Adrenal gland (tissue), 5 donors: ENCODE data around the gene CAMK1.

ENCODE experiments used
- CTCF ChIP-seq, 6 experiments: fragments of 450-650 bp in 4 of 6; fragments of 200-600 bp in 2 of 6; sonication (generic) in 1 of 6; IDR thresholded peaks; 1 replicate in 5 of 6; 2 replicates in 1 of 6; pipeline versions ENCODE4 v1.5.1 to v1.8.0; 2016 to 2021; ENCODE audit warnings: antibody characterized with exemption in 6 of 6, mild to moderate bottlenecking in 2 of 6, moderate library complexity in 1 of 6
- POLR2A ChIP-seq, 2 donors: fragments of 450-650 bp; IDR thresholded peaks; one replicate each; pipeline ENCODE4 v1.6.1; 2017; ENCODE audit warnings: antibody characterized with exemption in 2 of 2, mild to moderate bottlenecking in 2 of 2, moderate library complexity in 1 of 2
- donor health status: DM: no; HTN: no; CAD: no.

DNA sequence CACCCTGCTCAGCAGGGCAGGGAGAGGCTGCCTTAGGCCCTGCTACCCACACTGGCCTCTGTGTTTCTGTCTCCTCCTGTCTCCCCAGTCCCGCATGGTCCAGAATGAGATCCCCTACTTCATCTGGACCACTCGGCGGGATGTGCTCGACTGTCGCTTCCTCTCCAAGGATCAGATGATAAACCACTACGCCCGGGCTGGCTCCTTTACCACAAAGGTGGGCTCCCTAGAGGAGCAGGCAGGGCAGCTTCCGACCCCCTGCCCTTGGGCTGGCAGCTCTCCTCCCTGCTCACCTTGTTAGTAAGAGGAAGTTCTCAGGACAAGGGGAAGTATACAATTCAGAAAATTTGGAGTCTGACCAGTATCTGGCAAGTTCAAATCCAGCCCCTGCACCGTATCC lies 46.2 kb upstream of the CAMK1 start:
- TF ChIP-seq CTCF (IDR thresholded peaks at IDR 0.05) (no peak), POLR2A (IDR thresholded peaks at IDR 0.05) (no peak)
